OCI-LY1 (cell line): ENCODE results near the gene SNCB.
"Not testable (repeated sequence)": the region's sequence is repeated elsewhere in the genome, so short reads cannot be mapped to it uniquely, and the experiment has no call there.

Experiments used
- EZH2 ChIP-seq: fragments of 200-600 bp; sonication (generic), shearing (Covaris generic); IDR thresholded peaks from 2 replicates; pipeline ENCODE4 v1.8.0; 2017; ENCODE audit warnings: borderline replicate concordance, mixed run types, mild to moderate bottlenecking, antibody characterized with exemption, low read length, moderate library complexity, mixed read lengths
- TF ChIP-seq, protein P1 (sequence below): fragments of 200-600 bp; sonication (generic), shearing (Covaris generic); IDR thresholded peaks from 2 replicates; pipeline ENCODE4 v1.5.1; 2017; ENCODE audit warnings: mild to moderate bottlenecking, antibody characterized with exemption, low read length, moderate library complexity, mixed read lengths

DNA sequence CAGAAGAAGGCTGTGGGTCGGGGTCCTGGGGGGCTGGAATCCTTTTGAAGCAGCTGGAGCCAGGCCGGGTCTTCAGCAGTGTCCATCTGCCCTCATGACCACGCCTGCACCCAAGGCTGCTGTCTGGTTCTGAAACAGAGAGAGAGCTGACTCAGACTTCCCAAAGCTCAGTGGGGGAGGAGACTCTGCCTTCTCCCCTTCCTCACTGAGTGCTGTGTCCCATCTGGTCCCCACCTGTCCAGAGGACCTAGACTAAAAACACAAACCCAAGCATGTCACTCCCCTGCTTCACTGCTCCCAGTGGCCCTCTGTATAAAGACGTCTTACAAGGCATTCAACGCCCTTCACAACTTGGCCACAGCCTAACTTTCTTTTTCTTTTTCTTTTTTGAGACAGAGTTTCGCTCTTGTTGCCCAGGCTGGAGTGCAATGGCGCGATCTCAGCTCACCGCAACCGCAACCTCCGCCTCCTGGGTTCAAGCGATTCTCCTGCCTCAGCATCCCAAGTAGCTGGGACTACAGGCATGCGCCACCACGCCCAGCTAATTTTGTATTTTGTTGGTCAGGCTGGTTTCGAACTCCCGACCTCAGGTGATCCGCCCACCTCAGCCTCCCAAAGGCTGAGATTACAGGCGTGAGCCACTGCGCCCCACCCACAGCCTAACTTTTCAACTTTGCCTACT, 30.4 kb downstream of the SNCB start:
- TF ChIP-seq, protein P1, sequence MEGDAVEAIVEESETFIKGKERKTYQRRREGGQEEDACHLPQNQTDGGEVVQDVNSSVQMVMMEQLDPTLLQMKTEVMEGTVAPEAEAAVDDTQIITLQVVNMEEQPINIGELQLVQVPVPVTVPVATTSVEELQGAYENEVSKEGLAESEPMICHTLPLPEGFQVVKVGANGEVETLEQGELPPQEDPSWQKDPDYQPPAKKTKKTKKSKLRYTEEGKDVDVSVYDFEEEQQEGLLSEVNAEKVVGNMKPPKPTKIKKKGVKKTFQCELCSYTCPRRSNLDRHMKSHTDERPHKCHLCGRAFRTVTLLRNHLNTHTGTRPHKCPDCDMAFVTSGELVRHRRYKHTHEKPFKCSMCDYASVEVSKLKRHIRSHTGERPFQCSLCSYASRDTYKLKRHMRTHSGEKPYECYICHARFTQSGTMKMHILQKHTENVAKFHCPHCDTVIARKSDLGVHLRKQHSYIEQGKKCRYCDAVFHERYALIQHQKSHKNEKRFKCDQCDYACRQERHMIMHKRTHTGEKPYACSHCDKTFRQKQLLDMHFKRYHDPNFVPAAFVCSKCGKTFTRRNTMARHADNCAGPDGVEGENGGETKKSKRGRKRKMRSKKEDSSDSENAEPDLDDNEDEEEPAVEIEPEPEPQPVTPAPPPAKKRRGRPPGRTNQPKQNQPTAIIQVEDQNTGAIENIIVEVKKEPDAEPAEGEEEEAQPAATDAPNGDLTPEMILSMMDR = not testable (repeated sequence)
- TF ChIP-seq EZH2 = not testable (repeated sequence)
